Gastrocnemius medialis (tissue), 4 donors: ENCODE results near the gene GPR176. TPM values are rescaled to one million over a fixed set of nuclear protein-coding genes. Genes with fewer than 3 reads are reported as not detected.

Experiments
- ATAC-seq, 2 donors: fragments of 150-250 bp; one replicate each; pipeline ENCODE4 v1.9.1; 2016
- DNase-seq, 2 donors: peaks; one replicate each; pipeline ENCODE4 v3.0.0-alpha.2; 2019
- H3K27ac ChIP-seq, 4 donors: fragments of 200-600 bp; sonication (generic); 1 replicate in 1 of 4; 2 replicates in 3 of 4; pipeline ENCODE4 v1.5.1; 2016 to 2018; ENCODE audit warnings: mild to moderate bottlenecking in 2 of 4, moderate library complexity in 1 of 4
- H3K27me3 ChIP-seq, 3 donors: fragments of 200-600 bp; sonication (generic) in 2 of 3; 1 replicate in 1 of 3; 2 replicates in 2 of 3; pipeline versions ENCODE4 v1.5.1 to v1.6.0; 2016 to 2019; ENCODE audit warnings: mild to moderate bottlenecking in 1 of 3, moderate library complexity in 1 of 3
- H3K36me3 ChIP-seq, 2 donors: fragments of 200-600 bp; sonication (generic) in 1 of 2; one replicate each; pipeline ENCODE4 v1.5.1; 2017 to 2018
- H3K4me1 ChIP-seq, 2 donors: fragments of 200-600 bp; sonication (generic) in 1 of 2; one replicate each; pipeline ENCODE4 v1.5.1; 2016 to 2017; ENCODE audit warnings: mild to moderate bottlenecking in 2 of 2
- H3K4me3 ChIP-seq, 4 donors: fragments of 200-600 bp; sonication (generic) in 3 of 4; 1 replicate in 1 of 4; 2 replicates in 3 of 4; pipeline ENCODE4 v1.5.1; 2016 to 2019; ENCODE audit warnings: mild to moderate bottlenecking in 2 of 4
- H3K9me3 ChIP-seq, 3 donors: fragments of 200-600 bp; sonication (generic) in 2 of 3; 1 replicate in 1 of 3; 2 replicates in 2 of 3; pipeline ENCODE4 v1.5.1; 2016 to 2019
- POLR2A ChIP-seq, 2 donors: fragments of 450-650 bp; IDR thresholded peaks; one replicate each; pipeline ENCODE4 v1.6.1; 2017; ENCODE audit warnings: antibody characterized with exemption in 2 of 2, mild to moderate bottlenecking in 2 of 2, moderate library complexity in 2 of 2
- in situ Hi-C, 4 donors: fragments of 200-750 bp; cut with MboI; loops; one replicate each; pipeline versions ENCODE4 v1.15.0 to v1.8.0; 2017; ENCODE audit warnings: low sequenced_read_pairs in 4 of 4
- intact Hi-C: fragments of 100-400 bp; cut with DNase I; formaldehyde crosslinking; loops from one replicate; pipeline ENCODE4 v1.15.1; 2023; ENCODE audit warnings: low total_unique reads
- total RNA-seq, 4 donors: library from RNA; depleted of rRNA; stranded (reverse); fragments of >200 nt; gene quantifications; one replicate each; pipeline versions ENCODE4 v1.1.0 to v1.2.3, GENCODE V29; 2016
- TF ChIP-seq, protein P1 (sequence below), 5 experiments: fragments of 450-650 bp in 3 of 5; fragments of 200-600 bp in 2 of 5; sonication (generic) in 2 of 5; IDR thresholded peaks in 4 of 5; conservative IDR thresholded peaks in 1 of 5; 1 replicate in 4 of 5; 2 replicates in 1 of 5; pipeline ENCODE4 v1.5.1; 2016 to 2019; ENCODE audit warnings: antibody characterized with exemption in 5 of 5, mild to moderate bottlenecking in 3 of 5, moderate library complexity in 3 of 5

Gene GPR176
- total RNA-seq, 4 donors from 2014 or later, result 1.1 to 3.0 (median 1.7) TPM

DNA sequence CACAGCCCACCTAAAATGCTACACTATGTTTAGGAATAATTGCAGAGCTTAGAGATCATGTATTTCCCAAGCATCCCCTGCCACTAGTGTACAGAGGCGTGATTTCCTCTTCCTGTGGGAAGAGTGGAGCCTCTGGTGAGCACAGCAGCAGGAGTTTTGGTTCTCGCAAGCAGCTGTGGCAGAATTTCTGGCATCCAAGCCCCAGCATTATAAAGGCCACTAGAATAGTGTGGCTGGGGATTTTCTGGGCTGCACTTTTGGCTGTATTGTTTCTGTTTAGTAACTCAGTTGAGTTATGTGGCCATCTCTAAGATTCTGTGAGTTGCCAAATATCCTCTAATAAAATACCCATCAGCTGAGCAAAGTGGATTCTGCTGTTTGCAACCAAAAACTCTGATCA lies 64.7 kb downstream of the GPR176 start:
- TF ChIP-seq, protein P1, sequence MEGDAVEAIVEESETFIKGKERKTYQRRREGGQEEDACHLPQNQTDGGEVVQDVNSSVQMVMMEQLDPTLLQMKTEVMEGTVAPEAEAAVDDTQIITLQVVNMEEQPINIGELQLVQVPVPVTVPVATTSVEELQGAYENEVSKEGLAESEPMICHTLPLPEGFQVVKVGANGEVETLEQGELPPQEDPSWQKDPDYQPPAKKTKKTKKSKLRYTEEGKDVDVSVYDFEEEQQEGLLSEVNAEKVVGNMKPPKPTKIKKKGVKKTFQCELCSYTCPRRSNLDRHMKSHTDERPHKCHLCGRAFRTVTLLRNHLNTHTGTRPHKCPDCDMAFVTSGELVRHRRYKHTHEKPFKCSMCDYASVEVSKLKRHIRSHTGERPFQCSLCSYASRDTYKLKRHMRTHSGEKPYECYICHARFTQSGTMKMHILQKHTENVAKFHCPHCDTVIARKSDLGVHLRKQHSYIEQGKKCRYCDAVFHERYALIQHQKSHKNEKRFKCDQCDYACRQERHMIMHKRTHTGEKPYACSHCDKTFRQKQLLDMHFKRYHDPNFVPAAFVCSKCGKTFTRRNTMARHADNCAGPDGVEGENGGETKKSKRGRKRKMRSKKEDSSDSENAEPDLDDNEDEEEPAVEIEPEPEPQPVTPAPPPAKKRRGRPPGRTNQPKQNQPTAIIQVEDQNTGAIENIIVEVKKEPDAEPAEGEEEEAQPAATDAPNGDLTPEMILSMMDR (IDR thresholded peaks at IDR 0.05 in 4 of 5, conservative IDR thresholded peaks at IDR 0.05 in 1 of 5), result no peak
- no peak for TF ChIP-seq POLR2A (IDR thresholded peaks at IDR 0.05)
- Histone ChIP-seq H3K4me3 (no peak overlapping the region), H3K27me3 (no peaks in the 10 kb centered on the region), H3K4me1 (no peaks in the 10 kb centered on the region), H3K36me3 (no peaks in the 10 kb centered on the region), H3K9me3 (no peaks in the 10 kb centered on the region), H3K27ac (no peak overlapping the region)
- DNase-seq, result no peak
- no peak for ATAC-seq
- in situ Hi-C loops (no loop called here), intact Hi-C loops (no loop called here)

DNA sequence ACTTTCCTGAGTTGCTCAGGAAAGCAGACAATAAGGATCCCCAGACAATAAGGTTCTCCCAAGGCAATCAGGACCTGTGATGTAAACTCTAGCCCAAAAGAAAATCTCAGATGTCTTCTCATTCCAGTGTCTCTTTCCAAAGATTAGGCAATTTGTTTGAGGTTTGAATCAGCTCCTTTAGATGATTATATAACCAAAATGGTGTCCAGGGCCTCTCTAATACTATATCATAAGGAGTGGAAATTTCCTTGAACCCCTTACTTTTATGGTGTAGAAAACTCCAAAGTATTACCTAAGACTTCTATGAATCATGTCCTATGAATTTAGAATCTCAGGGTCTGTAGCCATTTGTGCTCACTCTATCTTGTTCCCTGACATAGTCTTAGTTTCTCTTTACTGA lies 65.9 kb downstream of the GPR176 start:
- Histone ChIP-seq H3K36me3 (no peaks in the 10 kb centered on the region), H3K27me3 (no peaks in the 10 kb centered on the region), H3K9me3 (no peaks in the 10 kb centered on the region), H3K4me3 (no peak overlapping the region), H3K27ac (no peak overlapping the region), H3K4me1 (no peaks in the 10 kb centered on the region)
- no peak for DNase-seq
- ATAC-seq, result no peak
- in situ Hi-C loops, result no loop called here
- intact Hi-C loops, result no loop called here
- TF ChIP-seq POLR2A (IDR thresholded peaks at IDR 0.05), result no peak
- TF ChIP-seq, protein P1 (IDR thresholded peaks at IDR 0.05 in 4 of 5, conservative IDR thresholded peaks at IDR 0.05 in 1 of 5), result no peak

GRCh38 chr15:39852250-39852649 lies 67.8 kb downstream of the GPR176 start:
- Histone ChIP-seq H3K36me3 (no peaks in the 10 kb centered on the region), H3K4me1 (no peaks in the 10 kb centered on the region), H3K27me3 (no peaks in the 10 kb centered on the region), H3K4me3 (no peak overlapping the region), H3K27ac (no peak overlapping the region), H3K9me3 (no peaks in the 10 kb centered on the region)
- in situ Hi-C loops (no loop called here), intact Hi-C loops (no loop called here)
- DNase-seq (no peak), ATAC-seq (no peak)
- TF ChIP-seq, protein P1 (IDR thresholded peaks at IDR 0.05 in 4 of 5, conservative IDR thresholded peaks at IDR 0.05 in 1 of 5), result no peak
- no peak for TF ChIP-seq POLR2A (IDR thresholded peaks at IDR 0.05)

DNA sequence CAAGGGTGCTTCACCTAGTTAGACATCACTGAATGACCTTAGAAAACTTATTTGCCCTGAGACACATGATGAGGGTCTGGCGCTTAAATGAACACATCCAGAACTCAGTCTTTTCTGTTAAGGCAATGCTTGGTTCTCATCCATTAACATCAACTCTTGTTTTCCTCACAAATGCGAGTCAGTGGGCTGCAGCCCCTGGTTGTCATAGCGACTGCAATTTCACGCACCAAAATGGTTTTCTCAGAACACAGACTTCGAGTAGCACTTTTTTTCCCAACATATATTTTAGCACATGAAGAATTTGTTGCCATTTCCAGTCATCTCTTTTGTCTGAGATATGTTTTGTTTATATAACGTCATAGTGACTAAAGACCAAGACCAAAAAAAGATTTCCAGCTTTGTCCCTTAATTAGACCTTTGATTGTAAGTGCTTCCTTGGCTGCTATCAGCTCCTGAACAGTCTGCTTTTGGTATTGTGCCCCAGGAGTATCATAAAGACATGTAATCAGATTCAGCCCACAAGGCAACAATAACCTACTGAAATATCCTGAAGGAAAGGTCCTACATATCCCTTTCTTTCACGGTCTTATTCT lies 68.5 kb downstream of the GPR176 start:
- ATAC-seq (no peak), DNase-seq (no peak)
- intact Hi-C loops, result no loop called here
- Histone ChIP-seq H3K27me3 (no peaks in the 10 kb centered on the region), H3K36me3 (no peaks in the 10 kb centered on the region), H3K4me3 (no peak overlapping the region), H3K27ac (no peak overlapping the region), H3K9me3 (no peaks in the 10 kb centered on the region), H3K4me1 (no peaks in the 10 kb centered on the region)
- in situ Hi-C loops, result no loop called here
- TF ChIP-seq POLR2A (IDR thresholded peaks at IDR 0.05), result no peak

- in situ Hi-C loops, result no loop called here
Observed at GRCh38 chr15:39850436-39850835, 69.6 kb downstream of the GPR176 start.

More at GRCh38 chr15:39850436-39850835, 69.6 kb downstream of the GPR176 start:
- DNase-seq (no peak), ATAC-seq (no peak)
- Histone ChIP-seq H3K27ac (no peak overlapping the region), H3K9me3 (no peaks in the 10 kb centered on the region), H3K36me3 (no peaks in the 10 kb centered on the region), H3K4me3 (no peak overlapping the region), H3K27me3 (no peaks in the 10 kb centered on the region), H3K4me1 (no peaks in the 10 kb centered on the region)
- intact Hi-C loops, result no loop called here
- TF ChIP-seq POLR2A (IDR thresholded peaks at IDR 0.05), result no peak
- TF ChIP-seq, protein P1 (IDR thresholded peaks at IDR 0.05 in 4 of 5, conservative IDR thresholded peaks at IDR 0.05 in 1 of 5), result no peak
